DMS 273 treated with DMSO at 0.1 percent for 48 hours (cell line): ENCODE data around the gene PPP1R18.
"Not testable (repeated sequence)": the region's sequence is repeated elsewhere in the genome, so short reads cannot be mapped to it uniquely, and the experiment has no call there.

ENCODE experiments used
- DNase-seq: peaks from one replicate; lab custom pipeline; 2025; lab: John Stamatoyannopoulos, UW

The PPP1R18 gene

DNA sequence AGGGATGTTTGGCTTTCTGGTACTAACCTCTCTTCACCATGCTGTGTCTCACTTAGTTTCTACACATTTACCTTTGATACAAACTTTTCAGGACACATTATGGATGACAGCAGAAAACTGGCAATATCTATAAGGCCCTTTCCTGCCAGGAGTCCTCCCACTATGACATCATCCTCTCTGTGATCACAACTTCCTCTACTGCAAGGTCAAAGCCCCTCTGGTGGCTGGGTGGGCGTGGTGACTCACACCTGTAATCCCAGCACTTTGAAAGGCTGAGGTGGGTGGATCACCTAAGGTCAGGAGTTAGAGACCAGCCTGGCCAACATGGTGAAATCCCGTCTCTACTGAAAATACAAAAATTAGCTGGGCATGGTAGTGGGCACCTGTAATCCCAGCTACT is 20.1 kb downstream of the PPP1R18 start:
- not testable (repeated sequence) for DNase-seq

DNA sequence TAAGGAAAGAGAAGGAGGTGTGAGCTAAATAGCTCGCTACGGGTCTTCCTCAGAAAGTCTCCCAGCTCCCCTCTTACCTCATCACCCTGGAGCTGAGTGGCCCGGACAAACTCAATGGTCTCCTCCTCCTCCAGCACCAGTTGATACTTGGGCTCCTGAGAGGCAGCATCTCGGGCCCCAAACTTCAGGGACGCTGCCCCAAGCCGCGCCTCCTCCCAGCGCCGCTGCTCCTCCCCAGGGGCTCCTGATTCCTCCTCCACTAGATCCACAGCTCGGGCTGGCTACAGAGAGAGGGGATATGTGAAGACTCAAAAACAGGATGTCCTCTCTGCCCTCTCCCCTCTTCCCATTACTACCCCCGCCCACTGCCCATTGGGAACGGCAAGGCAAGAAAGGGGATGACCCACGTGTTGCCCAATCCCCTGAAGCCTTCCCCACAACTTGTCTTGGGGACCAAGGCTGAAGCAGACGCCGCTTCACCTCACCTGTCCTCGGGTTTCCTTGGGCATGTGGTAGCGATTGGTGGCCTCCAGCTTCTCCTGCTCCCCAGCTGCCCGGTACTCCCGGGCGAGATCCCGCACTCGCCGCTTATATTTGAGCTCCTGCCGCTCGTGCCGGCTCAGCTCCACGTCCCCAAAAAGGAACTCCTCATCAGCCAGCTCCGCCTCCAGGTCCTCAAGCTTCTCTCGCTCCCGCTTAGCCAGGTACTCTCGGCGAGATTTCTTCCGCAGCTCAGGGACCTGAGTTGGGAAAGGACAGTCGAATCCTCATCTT is 21.3 kb downstream of the PPP1R18 start:
- DNase-seq, result no peak

DNA sequence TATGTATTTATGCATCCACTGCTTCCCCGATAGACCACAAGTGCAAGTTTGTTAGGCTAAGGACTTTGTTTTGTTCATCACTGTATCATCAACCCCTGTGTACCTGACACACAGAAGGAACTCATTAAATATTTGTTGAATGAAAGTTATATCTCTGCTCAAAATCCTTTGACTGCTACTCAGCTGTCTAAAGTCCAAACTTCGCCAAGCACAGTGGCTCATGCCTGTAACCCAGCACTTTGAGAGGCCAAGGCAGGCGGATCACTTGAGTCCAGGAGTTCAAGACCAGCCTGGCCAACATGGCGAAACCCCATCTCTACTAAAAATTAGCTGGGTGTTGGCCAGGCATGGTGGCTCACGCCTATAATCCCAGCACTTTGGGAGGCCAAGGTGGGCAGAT is 28.5 kb downstream of the PPP1R18 start:
- not testable (repeated sequence) for DNase-seq

DNA sequence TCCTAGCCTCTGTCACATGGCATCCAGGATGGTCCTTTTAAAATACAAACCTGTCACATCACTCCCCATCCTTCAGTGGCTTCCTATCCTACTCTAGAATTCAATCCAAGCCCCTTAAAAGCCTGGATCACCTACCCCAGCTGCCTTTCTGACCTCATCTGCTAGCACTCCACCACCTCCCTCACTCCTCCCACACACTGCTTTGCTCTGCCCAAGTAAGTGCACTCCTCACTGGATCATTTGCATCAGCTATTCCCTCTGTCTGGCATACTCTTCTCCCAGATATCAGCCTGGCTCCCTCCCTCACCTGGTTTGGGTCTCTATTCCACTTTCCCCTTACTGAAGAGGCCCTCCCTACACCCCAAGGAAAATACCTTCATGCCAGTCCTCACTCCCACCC is 29.0 kb downstream of the PPP1R18 start:
- DNase-seq, result no peak

DNA sequence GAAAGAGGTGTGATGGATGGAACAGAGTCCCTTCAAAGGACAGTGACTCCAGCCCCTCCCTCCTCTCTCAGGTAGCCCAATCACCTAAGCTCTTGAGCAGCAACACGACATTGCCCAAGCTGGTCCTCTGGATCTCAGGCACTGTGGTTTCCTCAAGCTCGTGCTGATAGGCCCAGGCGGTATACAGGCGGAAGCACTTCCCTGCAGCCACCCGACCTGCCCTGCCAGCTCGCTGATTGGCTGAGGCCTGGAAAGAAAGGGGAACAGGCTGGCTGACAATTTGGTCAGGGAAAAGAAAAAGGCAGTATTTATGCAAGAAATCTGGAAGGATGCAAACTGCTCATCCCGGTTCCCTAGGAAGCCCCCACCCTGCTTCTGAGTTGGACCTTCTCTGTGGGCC is 29.9 kb downstream of the PPP1R18 start:
- no peak for DNase-seq

DNA sequence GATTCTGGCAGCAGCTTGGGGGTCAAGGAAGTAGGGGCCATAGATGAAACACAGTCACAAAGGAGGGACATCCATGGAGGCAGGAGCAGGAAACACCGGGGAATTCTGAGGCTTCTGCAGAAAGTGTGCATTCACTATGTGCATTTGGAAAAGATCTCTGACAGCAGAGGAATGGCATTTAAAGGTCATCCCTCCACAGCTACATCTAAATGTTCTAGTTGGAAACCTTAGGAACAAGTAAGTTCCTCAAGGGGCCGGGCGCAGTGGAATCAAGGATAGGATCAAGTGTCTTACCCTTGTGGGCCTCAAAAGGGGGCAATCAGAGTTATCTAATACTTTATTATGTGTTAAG is 30.7 kb downstream of the PPP1R18 start:
- no peak for DNase-seq

DNA sequence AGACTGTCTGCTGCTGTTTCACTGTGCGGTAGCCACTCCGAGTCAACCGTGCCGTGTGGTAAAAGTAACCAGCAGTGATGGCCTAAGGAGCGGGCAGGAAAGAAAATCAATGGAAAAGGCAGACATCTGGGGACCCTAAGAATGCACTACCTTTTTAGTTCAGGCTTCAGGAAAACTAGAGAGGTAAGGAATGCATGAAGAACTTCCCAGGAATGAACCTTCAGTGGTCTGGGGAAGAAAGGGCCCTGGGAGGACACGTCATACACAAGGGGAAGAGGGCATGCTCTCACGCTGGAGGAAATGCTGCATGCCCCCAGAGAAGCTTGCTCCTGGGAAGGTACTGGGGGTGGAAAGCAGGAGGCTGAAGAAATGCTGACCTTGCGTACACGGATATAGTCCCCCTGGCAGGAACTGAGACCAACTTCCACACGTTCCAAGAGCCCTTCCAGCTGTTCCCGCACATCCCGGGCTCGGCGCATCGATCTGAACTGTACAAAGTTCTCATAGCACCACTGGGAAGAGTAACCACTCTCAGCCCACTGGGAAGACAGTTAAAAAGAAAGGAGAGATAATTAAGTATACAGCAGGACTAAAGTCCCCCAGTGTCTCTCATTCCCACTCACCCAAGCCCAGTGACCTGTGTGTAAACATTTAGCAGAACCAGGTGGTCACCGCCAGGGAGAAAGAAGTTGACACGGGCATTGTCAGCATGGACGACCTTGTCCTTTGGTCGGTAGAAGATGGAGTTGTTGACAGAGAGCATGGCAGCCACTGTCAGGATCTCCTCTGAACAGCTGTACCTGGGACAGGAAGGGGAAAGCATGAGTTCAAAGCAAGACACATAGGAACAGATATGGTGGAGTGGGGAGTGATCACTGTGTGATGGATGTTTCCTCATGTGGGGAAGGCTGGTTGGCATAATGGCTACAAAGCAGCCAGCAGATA is 31.4 kb downstream of the PPP1R18 start:
- no peak for DNase-seq

DNA sequence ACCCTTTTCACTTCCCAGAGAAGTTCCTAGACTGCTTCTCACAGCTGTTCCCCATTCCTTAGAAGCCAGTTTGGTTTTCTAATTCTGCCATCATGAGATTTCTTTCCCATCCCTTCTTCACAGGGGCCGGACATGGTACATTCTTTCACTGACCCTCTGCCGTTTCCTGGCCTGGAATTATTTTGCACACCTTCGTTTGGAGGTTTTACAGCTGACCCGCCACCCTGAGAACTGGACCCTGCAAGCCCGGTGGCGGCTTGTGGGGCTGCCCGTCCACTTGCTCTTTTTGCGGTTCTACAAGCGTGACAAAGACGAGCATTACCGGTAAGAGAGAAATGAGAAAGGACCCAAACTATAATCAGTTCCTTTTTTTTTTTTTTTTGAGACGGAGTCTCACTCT is 35.3 kb downstream of the PPP1R18 start:
- no peak for DNase-seq

DNA sequence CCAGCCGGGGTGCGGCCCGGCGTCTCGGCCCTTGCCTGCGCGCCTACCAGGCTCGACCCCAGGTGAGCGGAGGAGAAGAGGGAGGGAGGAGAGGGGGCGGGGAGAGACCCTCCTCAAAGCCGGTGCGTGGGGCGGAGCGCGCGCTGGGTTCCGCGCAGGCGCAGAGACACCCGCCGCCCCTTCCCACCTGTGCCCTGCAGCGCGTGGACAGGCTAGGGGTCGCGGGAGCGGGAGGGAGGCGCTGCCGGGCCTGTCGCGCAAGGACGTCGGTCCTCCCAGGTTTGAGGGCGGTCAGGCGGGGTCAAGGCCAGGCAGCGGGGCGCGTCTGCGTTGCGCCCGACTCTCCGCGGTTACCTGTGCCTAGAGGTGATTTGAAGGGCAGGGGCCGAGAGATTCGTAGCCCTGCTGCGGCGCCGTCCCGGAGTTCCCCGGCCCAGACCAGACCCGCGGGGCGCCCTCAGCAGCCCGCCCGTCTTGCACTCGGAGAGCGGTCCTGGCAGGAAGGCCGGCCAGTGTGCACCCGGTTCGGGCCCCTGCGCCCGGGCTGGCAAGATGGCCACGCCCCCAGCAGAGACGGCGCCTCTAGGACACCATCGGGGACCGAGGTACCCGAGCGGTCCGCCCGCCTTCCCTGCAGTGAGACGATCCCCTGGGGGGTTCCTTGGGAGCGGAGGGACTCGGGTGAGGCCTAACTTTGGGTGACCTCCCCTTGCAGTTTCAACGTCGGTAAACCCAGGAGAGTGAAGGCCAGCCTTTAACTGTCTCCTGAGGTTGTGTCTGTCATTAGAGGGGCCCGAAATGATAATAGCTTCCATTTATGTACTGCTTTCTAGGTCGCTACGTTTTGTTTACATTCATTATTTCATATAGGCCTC is 39.0 kb downstream of the PPP1R18 start:
- no peak for DNase-seq

DNA sequence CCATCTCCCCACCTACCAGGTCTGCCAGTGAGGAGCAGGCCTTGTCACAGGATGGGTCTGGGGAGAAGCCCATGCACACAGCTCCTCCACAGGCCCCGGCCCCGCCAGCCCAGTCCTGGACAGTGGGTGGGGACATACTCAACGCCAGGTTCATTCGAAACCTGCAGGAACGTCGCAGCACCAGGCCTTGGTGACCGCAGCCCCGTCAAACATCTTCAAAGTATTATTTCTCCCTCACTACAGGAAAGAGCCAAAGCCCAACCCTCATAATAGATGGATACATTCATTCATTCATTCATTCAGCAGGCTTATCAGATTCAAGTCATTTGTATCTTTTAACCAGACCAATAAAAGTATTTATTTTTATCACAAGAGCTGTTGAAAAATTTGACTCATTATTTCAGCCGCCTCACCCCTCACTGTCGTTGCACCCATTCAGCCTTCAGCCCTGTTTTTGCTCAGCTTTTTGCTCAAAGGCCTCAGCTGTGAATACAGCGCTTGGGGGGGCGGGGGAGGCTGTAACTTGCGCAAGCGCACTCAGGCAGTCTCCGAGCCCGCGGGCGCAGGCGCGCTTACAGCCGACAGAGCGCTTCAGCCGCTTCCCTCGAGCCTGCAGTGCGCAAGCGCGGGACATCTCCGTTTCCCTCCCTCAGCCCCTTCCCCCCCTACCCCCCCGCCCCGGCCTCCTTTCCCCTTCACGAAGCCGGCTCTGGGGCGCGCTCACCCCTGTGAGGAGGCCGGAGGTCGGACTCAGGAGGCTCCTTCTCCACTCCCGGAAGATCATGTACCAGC is 39.8 kb downstream of the PPP1R18 start, which contains the start of gene C6orf136:
C6orf136 (plus strand) TSS at position 684 of the 792 bp plus-strand sequence; CDS start at position 783, 99 bp downstream.
- peak; percentile 76 for DNase-seq

DNA sequence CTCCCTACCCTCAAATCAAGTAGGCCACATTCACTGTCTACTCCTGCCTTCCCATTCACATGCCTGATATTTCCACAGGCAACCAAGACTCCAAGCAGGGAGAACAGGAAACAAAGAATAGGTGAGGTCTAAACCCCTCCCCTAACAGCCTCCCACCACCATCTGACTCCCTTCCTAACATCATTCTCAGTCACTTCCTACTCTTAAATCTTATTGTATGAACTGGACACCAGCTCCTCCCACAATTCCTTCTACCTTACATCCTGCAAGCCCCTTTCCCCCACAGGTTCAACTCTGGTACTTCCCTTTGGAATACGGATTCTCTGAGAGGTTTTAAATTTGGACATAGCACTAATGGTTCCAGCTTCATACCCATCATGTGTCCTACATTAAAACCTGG is 40.5 kb downstream of the PPP1R18 start:
- no peak for DNase-seq

DNA sequence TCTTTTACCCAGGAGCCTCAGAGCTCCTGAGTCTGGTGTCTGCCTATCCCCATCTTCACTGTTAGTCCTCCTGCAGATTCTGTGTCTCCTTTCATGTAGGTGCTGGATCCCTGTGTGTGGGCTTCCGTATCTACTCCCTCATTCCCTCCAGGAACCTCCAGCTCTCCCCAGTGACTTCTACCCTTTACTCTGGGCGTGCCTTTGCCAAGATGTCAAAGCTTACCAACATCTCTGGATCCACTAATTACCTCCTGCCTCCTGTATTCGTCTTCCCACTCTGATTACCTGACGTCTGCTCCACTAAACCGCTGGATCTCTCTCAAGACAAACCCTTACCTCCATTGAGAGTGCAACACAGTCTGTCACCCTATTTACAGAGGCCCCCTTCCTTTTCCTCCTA is 41.7 kb downstream of the PPP1R18 start:
- DNase-seq, result no peak

DNA sequence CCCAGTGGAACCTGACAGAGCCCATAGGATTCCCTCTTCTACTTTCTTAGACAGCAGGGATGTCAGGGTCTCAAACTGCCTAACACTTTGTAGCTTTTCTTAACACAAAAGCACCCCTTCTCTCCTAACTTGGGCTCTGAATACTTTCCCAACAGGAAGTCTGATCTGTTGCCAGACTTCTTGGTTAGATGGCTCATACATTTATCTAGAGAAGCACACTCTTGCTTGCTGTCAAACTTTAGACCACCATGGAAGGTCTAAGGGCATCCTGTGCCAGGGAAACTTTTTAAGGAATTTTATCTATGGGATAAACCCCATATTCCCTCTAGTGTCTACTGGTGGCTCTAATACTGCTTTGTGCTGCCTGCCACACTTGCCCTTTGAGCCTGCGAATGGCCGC is 42.8 kb downstream of the PPP1R18 start:
- no peak for DNase-seq

DNA sequence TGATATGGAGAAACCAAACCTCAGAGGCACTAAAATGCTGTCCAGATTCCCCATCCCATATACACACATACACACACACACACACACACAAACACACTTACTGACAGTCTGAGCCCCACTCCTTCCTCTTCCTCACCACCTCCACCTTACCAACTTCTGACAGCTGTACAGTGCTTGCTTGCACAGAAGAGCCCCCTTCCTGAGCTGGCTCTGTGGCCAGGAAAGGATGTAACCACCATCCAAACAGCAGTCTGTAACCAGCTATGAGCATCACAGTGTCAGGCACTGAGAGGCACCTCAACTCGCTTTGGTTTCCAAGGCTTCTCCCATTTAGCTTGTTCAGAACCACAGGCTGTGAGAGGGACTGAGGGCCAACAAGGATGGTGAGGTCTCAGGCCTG is 45.4 kb downstream of the PPP1R18 start:
- no peak for DNase-seq

DNA sequence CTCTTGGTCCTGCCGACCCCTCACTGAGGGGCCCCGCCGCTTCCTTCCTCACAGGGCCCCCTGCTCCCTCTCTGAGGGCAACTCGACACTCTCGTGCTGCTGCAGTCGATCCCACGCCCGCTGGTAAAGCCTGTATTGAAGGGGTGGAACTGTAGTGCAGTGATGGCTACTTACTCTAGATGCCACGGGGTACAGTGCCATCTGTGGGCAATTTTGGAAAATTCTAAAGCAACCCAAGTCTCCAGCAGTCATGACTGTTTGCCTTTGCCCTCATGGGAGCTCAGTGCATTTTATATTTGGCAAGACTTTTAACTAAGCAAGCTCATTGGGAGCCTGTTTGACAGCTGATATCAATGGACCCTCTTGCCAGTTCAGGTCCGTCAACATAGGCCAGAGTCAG is 46.0 kb downstream of the PPP1R18 start:
- DNase-seq, result no peak

DNA sequence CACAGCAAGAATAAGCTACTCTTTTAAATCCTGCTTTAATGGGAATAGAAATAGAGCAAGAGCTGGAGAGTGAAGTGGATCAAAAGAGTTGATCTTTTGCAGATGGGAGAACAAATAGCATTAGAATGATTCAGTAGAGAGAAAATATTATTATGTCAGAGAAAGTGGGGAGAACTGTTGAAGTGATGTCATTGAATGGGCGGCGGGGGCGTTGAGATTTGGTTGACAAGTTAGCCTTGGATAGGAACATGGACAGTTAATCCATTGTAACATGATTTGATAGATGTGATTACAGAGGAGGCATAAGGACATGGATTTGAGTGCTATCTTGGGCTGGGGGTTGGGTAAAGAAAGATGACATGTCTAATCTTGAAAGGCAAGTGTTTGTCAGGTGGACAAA is 50.6 kb downstream of the PPP1R18 start:
- no peak for DNase-seq

DNA sequence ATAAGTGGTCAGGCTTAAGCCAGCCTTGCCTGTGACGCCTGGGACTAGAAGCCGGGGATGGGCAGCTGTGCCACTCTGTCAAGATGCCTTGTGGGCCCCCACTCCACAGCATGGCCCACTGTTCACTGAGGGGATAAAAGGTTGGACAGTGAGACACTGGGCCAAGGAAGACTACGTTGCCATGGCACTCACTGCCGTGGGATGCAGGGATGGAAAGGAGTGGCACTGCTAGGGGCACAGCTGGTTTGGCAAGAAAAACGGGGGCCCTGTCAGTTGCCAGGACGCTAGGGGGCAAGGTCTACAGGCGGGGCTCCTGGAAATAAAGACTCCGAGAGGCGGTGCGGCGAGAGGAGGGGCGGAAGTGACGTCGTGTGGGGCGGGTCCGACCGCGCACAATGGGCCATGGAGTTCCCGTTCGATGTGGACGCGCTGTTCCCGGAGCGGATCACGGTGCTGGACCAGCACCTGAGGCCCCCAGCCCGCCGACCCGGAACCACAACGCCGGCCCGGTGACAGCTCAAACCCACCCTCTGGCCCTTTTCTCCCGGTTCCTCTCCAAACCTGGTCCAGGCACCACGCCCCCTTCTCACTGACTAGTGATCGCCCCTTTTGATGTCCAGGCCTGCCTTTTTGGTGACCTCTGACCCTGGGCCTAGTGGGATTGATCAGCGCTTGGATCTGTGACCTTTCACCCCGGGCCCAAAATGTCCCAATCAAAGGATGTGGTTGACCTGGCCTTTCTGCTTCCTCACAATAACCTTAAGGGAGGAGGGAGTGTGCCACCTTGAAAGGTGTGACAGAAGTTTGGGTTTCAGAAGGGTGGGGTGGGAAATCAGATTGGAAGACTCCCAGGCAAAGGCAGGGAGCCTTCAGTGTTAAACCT is 59.7 kb downstream of the PPP1R18 start, which contains the start of gene ATAT1:
ATAT1 (plus strand) TSS at position 391 of the 883 bp plus-strand sequence.
- DNase-seq, result peak; percentile 61
